Activated naive CD8-positive, alpha-beta T cell treated with anti-CD3 and anti-CD28 coated beads, Interleukin-2, amount 50 U/mL, for 24 hours (primary cell): ENCODE measurements around the gene AXIN1.
A peak's percentile ranks its signal among the peaks of the same experiment; 100 is the strongest.
"Not testable (repeated sequence)": the region's sequence is repeated elsewhere in the genome, so short reads cannot be mapped to it uniquely, and the experiment has no call there.

Source experiments
- ATAC-seq: fragments of 150-1000 bp; cut with Tn5 transposase; one replicate; pipeline ENCODE4 v1.10.0; 2021
- DNase-seq: peaks from one replicate; pipeline ENCODE4 v3.0.0; 2021
- H3K27ac Mint-ChIP-seq: one replicate; pipeline ENCODE4 v1.8.0; 2021; ENCODE audit warnings: mild to moderate bottlenecking, mixed read lengths
- H3K27me3 Mint-ChIP-seq: one replicate; pipeline ENCODE4 v1.8.0; 2021; ENCODE audit warnings: mixed read lengths
- H3K36me3 Mint-ChIP-seq: one replicate; pipeline ENCODE4 v1.8.0; 2021; ENCODE audit warnings: low read depth, mixed read lengths
- H3K4me1 Mint-ChIP-seq: one replicate; pipeline ENCODE4 v1.8.0; 2021; ENCODE audit warnings: mixed read lengths
- H3K4me3 Mint-ChIP-seq: one replicate; pipeline ENCODE4 v1.8.0; 2021; ENCODE audit warnings: mild to moderate bottlenecking, moderate library complexity, mixed read lengths
- H3K9me3 Mint-ChIP-seq: one replicate; pipeline ENCODE4 v1.8.0; 2021; ENCODE audit warnings: mixed read lengths

AXIN1 gene

GRCh38 chr16:367333-367903 lies 14.9 kb upstream of the AXIN1 start:
- no peak for ATAC-seq
- Mint-ChIP-seq H3K9me3 (no peaks in the 10 kb centered on the region), H3K4me1 (peaks cover 12% of the 10 kb centered on the region), H3K27me3 (no peaks in the 10 kb centered on the region), H3K4me3 (no peak overlapping the region), H3K27ac (no peak overlapping the region), H3K36me3 (peaks cover 11% of the 10 kb centered on the region)
- no peak for DNase-seq

DNA sequence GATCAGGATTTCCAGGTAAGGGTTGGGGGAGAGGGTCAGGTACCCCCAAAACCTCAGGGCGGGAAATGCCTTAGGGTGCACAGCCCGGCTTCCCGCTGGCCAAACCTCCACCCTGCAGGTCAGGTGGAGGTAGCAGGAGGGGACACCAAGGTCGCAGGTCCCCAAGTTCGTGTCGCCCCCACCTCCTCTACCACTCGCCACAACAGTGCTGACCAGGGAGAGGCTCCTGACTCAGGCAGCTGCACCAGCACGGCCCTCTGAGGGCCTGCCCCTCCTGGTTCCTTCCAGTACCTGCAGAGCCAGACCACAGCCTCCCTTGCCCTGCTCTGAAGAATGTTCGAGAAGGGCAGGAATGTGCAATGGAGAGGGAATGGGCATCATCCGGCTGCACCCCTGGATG lies 14.0 kb upstream of the AXIN1 start:
- ATAC-seq (no peak), DNase-seq (no peak)
- no peaks in the 10 kb centered on the region for H3K9me3 Mint-ChIP-seq
- H3K4me1 Mint-ChIP-seq: peaks cover 12% of the 10 kb centered on the region
- H3K27ac Mint-ChIP-seq: no peak overlapping the region
- peaks cover 11% of the 10 kb centered on the region for H3K36me3 Mint-ChIP-seq
- H3K4me3 Mint-ChIP-seq: no peak overlapping the region
- peaks cover 3% of the 10 kb centered on the region for H3K27me3 Mint-ChIP-seq

GRCh38 chr16:364595-365491 lies 12.3 kb upstream of the AXIN1 start:
- Mint-ChIP-seq H3K4me3 (no peak overlapping the region), H3K9me3 (no peaks in the 10 kb centered on the region), H3K27me3 (peaks cover 3% of the 10 kb centered on the region), H3K27ac (no peak overlapping the region), H3K4me1 (peaks cover 3% of the 10 kb centered on the region), H3K36me3 (peaks cover 11% of the 10 kb centered on the region)
- ATAC-seq: no peak
- no peak for DNase-seq

DNA sequence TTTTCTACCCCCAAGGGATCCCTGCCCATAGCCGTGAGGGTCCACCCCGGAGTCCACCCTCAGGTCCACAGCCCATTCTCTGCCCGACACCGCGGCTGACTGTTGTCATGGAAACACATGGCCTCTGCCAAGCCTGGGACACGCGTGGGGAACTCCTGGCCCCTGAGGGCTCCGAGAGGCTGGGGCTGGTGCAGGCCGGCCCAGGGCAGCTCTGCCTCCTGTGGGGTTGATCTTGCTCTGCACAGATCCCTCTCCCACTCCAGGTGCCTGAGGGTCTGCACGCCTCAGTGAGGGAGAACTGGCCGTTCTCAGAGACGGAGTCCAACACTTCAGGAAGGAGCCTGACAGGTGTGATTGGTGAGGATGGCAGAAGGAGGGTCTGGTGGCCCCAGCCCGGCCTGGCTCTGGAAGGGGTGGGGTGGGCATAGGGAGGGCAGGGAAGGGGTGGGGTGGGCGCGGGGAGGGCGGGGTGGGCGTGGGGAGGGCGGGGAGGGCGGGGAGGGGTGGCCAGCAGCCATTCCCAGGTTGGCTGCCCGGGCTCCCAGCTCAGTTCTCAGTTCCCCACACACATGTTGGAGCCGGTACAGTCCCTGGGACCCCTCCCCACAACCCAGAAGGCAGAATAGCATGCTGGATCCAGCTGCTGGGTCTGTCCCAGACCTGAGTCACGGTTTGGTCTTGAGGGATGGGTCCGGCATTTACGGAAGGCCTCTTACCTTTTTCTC lies 11.4 kb upstream of the AXIN1 start:
- ATAC-seq: no peak
- no peak overlapping the region for H3K27ac Mint-ChIP-seq
- no peak overlapping the region for H3K4me3 Mint-ChIP-seq
- H3K27me3 Mint-ChIP-seq: peaks cover 3% of the 10 kb centered on the region
- peaks cover 3% of the 10 kb centered on the region for H3K4me1 Mint-ChIP-seq
- no peaks in the 10 kb centered on the region for H3K9me3 Mint-ChIP-seq
- H3K36me3 Mint-ChIP-seq: peaks cover 9% of the 10 kb centered on the region
- no peak for DNase-seq

DNA sequence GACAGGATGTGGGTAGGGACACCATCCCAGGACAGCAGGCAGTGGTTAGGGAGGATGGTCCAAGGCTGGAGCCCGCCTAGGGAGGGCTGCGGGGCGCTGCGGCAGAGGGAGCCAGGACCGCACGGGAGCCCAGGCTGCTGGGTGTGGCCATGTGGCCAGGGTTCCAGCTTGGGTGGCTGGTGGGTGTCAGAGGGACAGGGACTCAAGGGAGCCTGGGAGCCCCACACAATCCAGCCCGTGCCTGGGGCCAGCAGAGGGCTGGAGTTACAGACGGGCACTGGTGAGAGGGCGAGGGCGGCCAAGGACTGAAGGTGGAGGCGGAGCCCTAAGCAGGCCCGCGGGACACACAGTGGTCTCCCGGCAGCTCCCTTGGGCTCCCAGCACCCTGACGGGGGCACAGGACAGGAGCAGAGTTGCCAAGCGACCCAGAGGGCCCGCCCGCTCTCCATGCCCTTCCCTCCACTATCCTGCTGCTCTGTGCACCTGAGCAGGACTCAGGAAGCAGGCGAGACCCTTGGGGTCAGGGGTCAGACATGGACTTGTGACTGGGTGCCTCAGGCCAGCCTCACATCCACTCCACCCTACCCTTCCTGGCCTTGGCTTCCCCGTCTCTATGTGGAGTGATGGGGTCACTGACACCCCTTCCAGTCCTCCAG lies 10.7 kb upstream of the AXIN1 start:
- Mint-ChIP-seq H3K27ac (no peak overlapping the region), H3K36me3 (peaks cover 7% of the 10 kb centered on the region), H3K4me3 (no peak overlapping the region), H3K4me1 (peaks cover 3% of the 10 kb centered on the region), H3K9me3 (no peaks in the 10 kb centered on the region), H3K27me3 (peaks cover 3% of the 10 kb centered on the region)
- no peak for ATAC-seq
- no peak for DNase-seq

GRCh38 chr16:362702-362999 lies 10.1 kb upstream of the AXIN1 start:
- H3K36me3 Mint-ChIP-seq, H3K27me3 Mint-ChIP-seq, H3K9me3 Mint-ChIP-seq, H3K27ac Mint-ChIP-seq, H3K4me1 Mint-ChIP-seq, DNase-seq, ATAC-seq, H3K4me3 Mint-ChIP-seq: not testable (repeated sequence)

DNA sequence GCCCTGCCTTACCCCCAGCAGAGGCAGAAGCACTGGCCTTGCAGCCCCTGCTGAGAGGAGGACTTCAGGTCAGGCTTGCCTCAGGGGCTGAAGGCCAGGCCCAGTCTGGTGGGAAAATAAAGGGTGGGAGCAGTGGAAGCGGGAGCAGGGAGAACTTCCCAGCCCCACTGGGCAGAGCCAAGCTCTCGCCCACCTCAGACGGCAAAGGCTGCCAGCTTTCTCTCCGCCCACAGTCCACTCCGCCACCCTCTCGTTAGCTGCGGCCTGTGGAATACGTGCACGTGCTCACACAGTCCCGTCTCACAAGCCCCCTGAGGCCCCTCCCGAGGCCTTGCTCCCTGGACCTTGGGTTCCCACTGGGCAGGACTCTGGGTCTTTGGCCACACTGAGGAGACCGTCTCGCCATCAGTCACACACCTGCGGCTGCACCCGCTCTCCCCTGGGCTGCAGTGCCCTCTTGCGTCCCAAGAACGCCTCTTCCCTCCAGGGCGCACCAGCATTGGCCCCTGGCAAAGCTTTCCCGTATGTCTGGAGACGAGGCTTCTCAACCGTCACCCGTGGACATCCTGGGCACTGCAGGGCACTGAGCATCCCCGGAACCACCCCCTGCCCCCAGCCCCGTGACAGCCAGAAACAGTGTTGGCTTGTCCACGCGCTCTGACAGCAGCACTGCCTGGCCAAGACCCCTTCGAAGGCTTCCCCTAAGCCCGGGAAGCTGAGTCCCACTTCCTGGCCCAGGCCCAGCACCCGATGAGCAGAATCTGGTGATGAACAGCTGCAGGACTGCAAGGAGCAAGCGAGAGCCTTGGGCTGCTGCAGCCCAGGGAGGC lies 9.6 kb upstream of the AXIN1 start:
- H3K4me1 Mint-ChIP-seq: peaks cover 3% of the 10 kb centered on the region
- no peaks in the 10 kb centered on the region for H3K9me3 Mint-ChIP-seq
- peak; percentile 76 for DNase-seq
- H3K27me3 Mint-ChIP-seq: peaks cover 3% of the 10 kb centered on the region
- ATAC-seq: peak; percentile 84
- H3K27ac Mint-ChIP-seq: no peak overlapping the region
- peak overlapping the region; percentile 59 for H3K4me3 Mint-ChIP-seq
- H3K36me3 Mint-ChIP-seq: peaks cover 6% of the 10 kb centered on the region

- no peak overlapping the region for H3K27ac Mint-ChIP-seq
- H3K4me1 Mint-ChIP-seq: peaks cover 3% of the 10 kb centered on the region
- no peaks in the 10 kb centered on the region for H3K9me3 Mint-ChIP-seq
- no peak for DNase-seq
- no peak overlapping the region for H3K4me3 Mint-ChIP-seq
- no peaks in the 10 kb centered on the region for H3K36me3 Mint-ChIP-seq
- H3K27me3 Mint-ChIP-seq: peaks cover 3% of the 10 kb centered on the region
- no peak for ATAC-seq
Measured at GRCh38 chr16:361341-361871, 8.9 kb upstream of the AXIN1 start.

DNA sequence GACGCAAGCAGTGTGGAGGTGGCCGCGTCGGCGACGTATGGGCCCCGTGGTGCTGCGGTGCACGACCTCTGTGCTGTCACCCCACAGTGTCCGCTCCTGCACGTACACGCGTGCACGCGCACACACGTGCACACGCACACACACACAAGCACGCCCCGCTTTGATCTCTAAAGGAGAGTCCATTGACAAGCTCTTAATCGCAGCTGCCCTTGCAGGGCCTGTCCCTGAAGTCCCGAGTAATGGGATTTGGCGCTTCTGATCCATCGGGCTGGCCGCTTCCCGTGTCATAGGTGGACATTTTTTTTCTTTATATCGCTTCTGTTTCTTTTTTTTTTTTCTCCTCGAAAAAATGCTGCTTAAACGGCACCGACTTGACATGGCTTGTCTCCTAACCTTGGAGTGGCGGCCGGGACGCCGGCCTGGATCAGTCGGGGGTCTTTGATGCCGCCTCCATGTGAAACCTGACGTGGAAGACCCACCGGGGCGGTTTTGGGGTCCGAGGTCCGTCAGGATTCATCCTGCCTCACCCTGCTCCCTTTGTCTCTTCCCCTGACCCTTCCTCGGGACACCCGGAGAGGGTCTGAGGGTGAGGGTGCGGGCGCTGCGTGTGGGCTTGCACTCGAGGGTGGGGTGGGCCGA lies 8.3 kb upstream of the AXIN1 start:
- H3K36me3 Mint-ChIP-seq: no peaks in the 10 kb centered on the region
- no peak overlapping the region for H3K4me3 Mint-ChIP-seq
- DNase-seq (no peak), ATAC-seq (no peak)
- H3K4me1 Mint-ChIP-seq: peaks cover 3% of the 10 kb centered on the region
- peaks cover 3% of the 10 kb centered on the region for H3K27me3 Mint-ChIP-seq
- H3K9me3 Mint-ChIP-seq: no peaks in the 10 kb centered on the region
- H3K27ac Mint-ChIP-seq: no peak overlapping the region

GRCh38 chr16:359871-360697 lies 7.6 kb upstream of the AXIN1 start:
- peaks cover 3% of the 10 kb centered on the region for H3K27me3 Mint-ChIP-seq
- ATAC-seq: no peak

GRCh38 chr16:359067-359763 lies 6.7 kb upstream of the AXIN1 start:
- no peak overlapping the region for H3K27ac Mint-ChIP-seq
- ATAC-seq: no peak
- no peak overlapping the region for H3K4me3 Mint-ChIP-seq
- peaks cover 3% of the 10 kb centered on the region for H3K27me3 Mint-ChIP-seq
- peaks cover 15% of the 10 kb centered on the region for H3K4me1 Mint-ChIP-seq
- H3K36me3 Mint-ChIP-seq: no peaks in the 10 kb centered on the region
- no peak for DNase-seq
- H3K9me3 Mint-ChIP-seq: no peaks in the 10 kb centered on the region

More at GRCh38 chr16:359871-360697, 7.6 kb upstream of the AXIN1 start:
- no peak for DNase-seq
- Mint-ChIP-seq H3K36me3 (no peaks in the 10 kb centered on the region), H3K27ac (no peak overlapping the region), H3K4me3 (no peak overlapping the region), H3K9me3 (no peaks in the 10 kb centered on the region), H3K4me1 (peaks cover 10% of the 10 kb centered on the region)

DNA sequence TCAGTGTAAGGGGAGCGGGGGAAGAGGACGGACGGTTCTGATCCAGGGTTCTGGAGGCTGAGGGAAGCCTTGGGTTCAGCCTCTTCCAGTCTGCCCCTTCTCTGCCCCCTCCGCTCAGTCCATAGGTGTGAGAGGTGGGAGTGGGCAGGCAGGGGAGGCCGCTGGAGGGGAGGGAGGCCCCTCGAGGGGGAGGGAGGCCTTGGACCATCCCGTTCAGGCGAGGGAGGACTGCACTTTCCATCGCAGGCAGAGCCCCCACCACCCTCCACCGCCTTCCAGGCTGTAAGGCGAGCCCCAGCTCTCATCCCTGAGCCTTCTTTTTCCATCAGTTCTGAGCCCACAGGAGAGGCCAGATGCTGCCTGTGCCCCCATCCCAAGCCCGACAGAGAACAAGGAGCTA lies 4.2 kb upstream of the AXIN1 start:
- Mint-ChIP-seq H3K36me3 (no peaks in the 10 kb centered on the region), H3K4me3 (no peak overlapping the region), H3K27ac (no peak overlapping the region), H3K4me1 (peaks cover 18% of the 10 kb centered on the region), H3K9me3 (no peaks in the 10 kb centered on the region), H3K27me3 (no peaks in the 10 kb centered on the region)
- no peak for DNase-seq
- ATAC-seq: no peak
